A673 (cell line): Measurements from ENCODE around the gene PDXDC1. TPM values are rescaled to one million over a fixed set of nuclear protein-coding genes. Genes with fewer than 3 reads are reported as not detected.
"Not testable (repeated sequence)": the region's sequence is repeated elsewhere in the genome, so short reads cannot be mapped to it uniquely, and the experiment has no call there.

ENCODE experiments used
- BruUV-seq: library from RNA; stranded (reverse); fragments of 400-500 nt; replicated peaks from 2 replicates; lab custom pipeline; 2021; lab: Mats Ljungman, UMichigan
- CTCF ChIA-PET: fragments of 300-600 bp; sonication (Branson Sonifier 250); formaldehyde crosslinking; loops from one replicate; lab custom pipeline; 2022; ENCODE audit warnings: antibody characterized with exemption; lab: Charles Lee
- POLR2A ChIA-PET: fragments of 300-600 bp; sonication (Branson Sonifier 250); formaldehyde crosslinking; loops from one replicate; lab custom pipeline; 2022; ENCODE audit warnings: antibody characterized with exemption; ENCODE audit not compliant: low non-redundant PET; lab: Charles Lee
- DNase-seq: peaks from one replicate; pipeline ENCODE4 v3.0.0-alpha.2; 2015; ENCODE audit warnings: low spot score
- H3K27ac ChIP-seq: fragments of 200-600 bp; sonication (generic); 2 replicates; pipeline ENCODE4 v1.5.1; 2016; ENCODE audit warnings: mixed run types, low read depth, mild to moderate bottlenecking, mixed read lengths, antibody characterized with exemption, low read length; ENCODE audit not compliant: poor library complexity, severe bottlenecking
- H3K27me3 ChIP-seq: fragments of 200-600 bp; sonication (generic); replicated peaks from 2 replicates; pipeline ENCODE4 v1.6.1; 2017; ENCODE audit warnings: mixed run types, low read depth, mild to moderate bottlenecking, mixed read lengths, antibody characterized with exemption, low read length; ENCODE audit not compliant: insufficient read depth, poor library complexity
- H3K36me3 ChIP-seq: fragments of 200-600 bp; sonication (generic); 2 replicates; pipeline ENCODE4 v1.6.1; 2016; ENCODE audit warnings: mixed run types, mild to moderate bottlenecking, mixed read lengths, antibody characterized with exemption, low read length; ENCODE audit not compliant: insufficient read depth, poor library complexity, severe bottlenecking
- H3K4me1 ChIP-seq: fragments of 200-600 bp; sonication (generic); 2 replicates; pipeline ENCODE4 v1.6.1; 2017; ENCODE audit warnings: mixed run types, mild to moderate bottlenecking, mixed read lengths, antibody characterized with exemption, low read length; ENCODE audit not compliant: insufficient read depth, poor library complexity, severe bottlenecking
- H3K4me3 ChIP-seq: fragments of 200-600 bp; sonication (generic); 2 replicates; pipeline ENCODE4 v1.5.1; 2016; ENCODE audit warnings: low read depth, mixed run types, mild to moderate bottlenecking, mixed read lengths, low read length; ENCODE audit not compliant: poor library complexity, severe bottlenecking
- H3K9me3 ChIP-seq: fragments of 200-600 bp; sonication (generic); 2 replicates; pipeline ENCODE4 v1.6.1; 2016; ENCODE audit warnings: mixed run types, low read depth, mild to moderate bottlenecking, mixed read lengths, antibody characterized with exemption, low read length; ENCODE audit not compliant: poor library complexity, severe bottlenecking
- EZH2 ChIP-seq: fragments of 200-600 bp; sonication (generic); IDR thresholded peaks from 2 replicates; pipeline ENCODE4 v1.6.1; 2017; ENCODE audit warnings: borderline replicate concordance, low read depth, mild to moderate bottlenecking, mixed read lengths, antibody characterized with exemption, low read length; ENCODE audit not compliant: poor library complexity, severe bottlenecking
- intact Hi-C: fragments of 100-400 bp; cut with micrococcal nuclease; formaldehyde crosslinking; loops from one replicate; pipeline ENCODE4 v1.10.0; 2022; ENCODE audit not compliant: unreplicated experiment
- total RNA-seq: library from RNA; stranded (reverse); gene quantifications from 2 replicates; pipeline ENCODE4 v1.2.3, GENCODE V29; 2021
- TF ChIP-seq, protein P1 (sequence below): fragments of 300-800, 200-600 bp; sonication (generic); conservative IDR thresholded peaks from 2 replicates; pipeline ENCODE4 v1.5.1; 2017; ENCODE audit warnings: low read depth, mild to moderate bottlenecking, antibody characterized with exemption, low read length, moderate library complexity, mixed read lengths

PDXDC1 gene
- total RNA-seq, 1 experiment from 2014 or later: 103 TPM

DNA sequence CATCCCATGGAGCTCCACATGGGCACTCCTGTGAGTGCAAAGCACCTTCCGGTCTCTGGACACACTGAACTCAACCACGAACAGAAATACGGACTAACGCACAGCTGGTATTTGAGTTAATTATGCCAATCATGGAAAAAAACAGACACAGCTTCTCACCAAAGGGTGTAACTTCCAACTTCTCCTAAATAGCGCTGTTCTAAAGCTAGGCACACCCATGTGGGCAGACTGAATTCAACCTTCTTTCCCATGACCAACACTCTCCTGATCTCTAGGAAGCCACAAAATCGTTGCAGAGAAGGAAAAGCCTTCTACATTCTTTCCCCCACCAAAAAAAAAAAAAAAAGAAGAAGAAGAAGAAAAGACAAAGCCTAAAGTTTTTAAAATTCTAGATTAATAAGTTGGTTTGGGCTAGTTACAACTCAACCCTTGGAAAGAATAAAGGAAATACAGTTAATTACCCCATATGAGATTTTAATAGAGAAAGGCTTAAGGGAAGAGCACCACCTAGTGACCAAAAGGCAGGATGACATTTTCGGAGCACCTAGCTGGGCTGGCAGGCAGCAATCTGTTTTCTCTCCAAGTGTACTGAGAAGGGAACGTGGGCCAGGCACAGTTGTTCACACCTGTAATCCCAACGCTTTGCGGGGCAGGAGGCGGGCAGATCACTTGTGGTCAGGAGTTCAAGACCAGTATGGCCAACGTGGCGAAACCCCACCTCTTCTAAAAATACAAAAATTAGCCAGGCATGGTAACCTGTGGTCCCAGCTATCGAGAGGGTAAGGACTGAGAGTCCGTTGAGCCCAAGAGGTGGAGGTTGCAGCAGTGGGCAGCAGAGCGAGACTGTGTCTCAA, 97.3 kb downstream of the PDXDC1 start:
- POLR2A ChIA-PET, H3K4me1 ChIP-seq, H3K9me3 ChIP-seq, H3K27me3 ChIP-seq, BruUV-seq, intact Hi-C loops, H3K4me3 ChIP-seq, H3K27ac ChIP-seq, DNase-seq: not testable (repeated sequence)
- TF ChIP-seq, protein P1, sequence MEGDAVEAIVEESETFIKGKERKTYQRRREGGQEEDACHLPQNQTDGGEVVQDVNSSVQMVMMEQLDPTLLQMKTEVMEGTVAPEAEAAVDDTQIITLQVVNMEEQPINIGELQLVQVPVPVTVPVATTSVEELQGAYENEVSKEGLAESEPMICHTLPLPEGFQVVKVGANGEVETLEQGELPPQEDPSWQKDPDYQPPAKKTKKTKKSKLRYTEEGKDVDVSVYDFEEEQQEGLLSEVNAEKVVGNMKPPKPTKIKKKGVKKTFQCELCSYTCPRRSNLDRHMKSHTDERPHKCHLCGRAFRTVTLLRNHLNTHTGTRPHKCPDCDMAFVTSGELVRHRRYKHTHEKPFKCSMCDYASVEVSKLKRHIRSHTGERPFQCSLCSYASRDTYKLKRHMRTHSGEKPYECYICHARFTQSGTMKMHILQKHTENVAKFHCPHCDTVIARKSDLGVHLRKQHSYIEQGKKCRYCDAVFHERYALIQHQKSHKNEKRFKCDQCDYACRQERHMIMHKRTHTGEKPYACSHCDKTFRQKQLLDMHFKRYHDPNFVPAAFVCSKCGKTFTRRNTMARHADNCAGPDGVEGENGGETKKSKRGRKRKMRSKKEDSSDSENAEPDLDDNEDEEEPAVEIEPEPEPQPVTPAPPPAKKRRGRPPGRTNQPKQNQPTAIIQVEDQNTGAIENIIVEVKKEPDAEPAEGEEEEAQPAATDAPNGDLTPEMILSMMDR: peak; percentile 44
- peaks cover 43% of the 10 kb centered on the region for H3K36me3 ChIP-seq
- CTCF ChIA-PET: interaction anchor here (0.6 kb wide), 1 partner anchor 527 kb away, joined by 5 read pairs; no protein-coding TSS in a partner anchor

DNA sequence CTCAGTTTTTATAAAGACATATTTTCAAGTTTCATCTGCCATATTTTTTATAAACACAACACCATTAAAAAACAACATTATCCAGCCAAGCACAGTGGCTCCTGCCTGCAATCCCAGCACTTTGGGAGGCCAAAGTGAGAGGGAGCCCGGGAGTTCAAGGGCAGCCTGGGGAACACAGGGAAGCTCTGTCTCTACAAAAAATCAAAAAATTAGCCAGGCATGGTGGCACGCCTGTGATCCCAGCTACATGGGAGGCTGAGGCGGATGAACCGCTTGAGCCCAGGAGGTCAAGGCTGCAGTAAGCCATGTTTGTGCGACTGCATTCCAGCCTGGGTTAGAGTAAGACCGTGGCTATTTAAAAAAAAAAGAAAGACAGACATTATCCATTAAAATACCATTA, 98.3 kb downstream of the PDXDC1 start:
- Histone ChIP-seq H3K9me3 (no peaks in the 10 kb centered on the region), H3K27ac (no peak overlapping the region), H3K4me1 (no peaks in the 10 kb centered on the region), H3K36me3 (peaks cover 43% of the 10 kb centered on the region), H3K27me3 (no peaks in the 10 kb centered on the region), H3K4me3 (no peak overlapping the region)
- CTCF ChIA-PET: no interaction called here
- no TSS peak for BruUV-seq
- no peak for DNase-seq
- intact Hi-C loops: no loop called here
- TF ChIP-seq EZH2: no peak
- TF ChIP-seq, protein P1: no peak
- POLR2A ChIA-PET: no interaction called here

DNA sequence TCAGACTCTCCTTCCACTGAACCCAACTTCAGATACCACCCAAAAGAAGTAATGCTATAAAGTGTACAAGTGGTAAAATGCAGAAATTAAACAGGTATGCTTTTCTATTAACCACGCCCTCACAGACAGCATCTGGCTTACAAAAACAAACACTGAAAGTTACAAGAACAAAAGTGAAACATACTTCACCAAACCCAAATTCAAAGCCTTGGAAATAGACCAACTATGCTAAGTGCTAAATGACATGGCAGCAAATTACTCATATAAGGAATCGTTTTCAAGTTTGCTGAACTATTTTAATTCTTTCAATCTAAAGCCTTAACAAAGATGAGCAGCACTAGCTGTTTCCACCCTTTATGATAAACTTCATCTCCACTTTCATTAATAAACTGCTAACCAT, 101.3 kb downstream of the PDXDC1 start:
- CTCF ChIA-PET, POLR2A ChIA-PET, H3K4me3 ChIP-seq, intact Hi-C loops, H3K9me3 ChIP-seq, H3K27ac ChIP-seq, BruUV-seq, H3K4me1 ChIP-seq, DNase-seq, H3K27me3 ChIP-seq: not testable (repeated sequence)
- peaks cover 36% of the 10 kb centered on the region for H3K36me3 ChIP-seq

DNA sequence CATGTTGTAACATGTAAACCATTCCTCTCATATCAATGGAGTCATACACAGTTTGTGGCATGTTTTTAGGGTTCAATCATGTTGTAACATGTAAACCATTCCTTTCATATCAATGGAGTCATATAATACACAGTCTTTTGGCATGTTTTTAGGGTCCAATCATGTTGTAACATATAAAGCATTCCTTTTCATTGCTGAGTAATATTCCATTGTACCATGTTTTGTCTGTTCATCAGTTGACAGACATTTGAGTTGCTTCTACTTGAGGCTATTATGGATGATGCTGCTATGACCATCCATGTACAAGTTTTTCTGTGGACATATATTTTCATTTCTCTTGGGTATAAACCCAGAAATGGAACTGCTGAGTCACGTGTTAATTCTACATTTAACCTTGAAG, 106.1 kb downstream of the PDXDC1 start:
- CTCF ChIA-PET, BruUV-seq, intact Hi-C loops, H3K4me1 ChIP-seq, H3K27ac ChIP-seq, DNase-seq, H3K9me3 ChIP-seq, H3K27me3 ChIP-seq, POLR2A ChIA-PET, H3K4me3 ChIP-seq: not testable (repeated sequence)
- peaks cover 32% of the 10 kb centered on the region for H3K36me3 ChIP-seq

DNA sequence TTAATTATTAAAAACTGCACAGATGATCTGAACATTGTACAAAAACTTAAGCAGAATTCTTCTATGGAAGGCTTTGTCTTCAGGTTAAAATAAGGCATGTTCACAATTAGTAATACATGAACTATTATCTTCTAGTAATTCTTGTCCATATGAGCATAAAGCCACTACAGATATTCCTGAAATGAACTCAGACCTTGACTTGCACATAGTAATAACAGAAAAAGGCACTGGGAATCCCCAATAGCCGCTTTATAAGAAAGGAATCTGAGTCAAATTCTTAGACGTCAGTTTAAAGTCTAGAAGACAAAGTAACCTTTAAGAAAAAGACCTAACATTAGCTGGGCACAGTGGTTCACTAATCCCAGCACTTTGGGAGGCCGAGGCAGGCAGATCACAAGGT, 108.0 kb downstream of the PDXDC1 start:
- CTCF ChIA-PET: not testable (repeated sequence)
- H3K36me3 ChIP-seq: peaks cover 32% of the 10 kb centered on the region

DNA sequence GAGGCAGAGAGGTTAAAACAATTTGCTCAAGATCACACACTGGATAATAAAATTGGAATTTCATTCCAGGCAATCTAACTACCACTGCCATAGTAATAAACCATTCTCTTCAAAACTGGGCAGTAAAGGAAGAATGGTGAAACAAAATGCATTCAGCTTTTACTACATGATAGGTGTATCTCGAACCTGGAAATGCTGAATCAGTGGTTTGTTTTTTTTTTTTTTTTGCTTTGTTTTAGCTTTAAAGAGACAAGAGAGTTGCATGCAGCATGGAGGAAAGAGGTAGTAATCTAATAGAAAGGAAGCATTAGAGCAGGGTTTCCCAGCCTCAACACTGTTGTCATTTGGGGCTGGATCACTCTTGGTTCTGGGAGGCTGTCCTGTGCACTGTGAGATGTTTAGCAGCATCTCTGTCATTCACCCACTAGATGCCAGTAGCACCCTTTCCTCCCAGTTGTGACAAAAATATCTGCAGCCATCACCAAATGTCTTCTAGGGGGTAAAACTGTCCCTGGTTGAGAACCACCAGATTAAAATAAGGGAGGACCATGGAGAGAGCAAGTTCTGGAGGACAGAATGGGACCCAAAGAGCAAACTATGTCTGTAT, 115.9 kb downstream of the PDXDC1 start:
- H3K27me3 ChIP-seq, H3K9me3 ChIP-seq, H3K4me3 ChIP-seq, H3K27ac ChIP-seq, DNase-seq, H3K4me1 ChIP-seq, intact Hi-C loops, BruUV-seq, POLR2A ChIA-PET, CTCF ChIA-PET: not testable (repeated sequence)
- peaks cover 11% of the 10 kb centered on the region for H3K36me3 ChIP-seq

More for the DNA sequence above, 108.0 kb downstream of the PDXDC1 start:
- H3K4me3 ChIP-seq, H3K9me3 ChIP-seq, POLR2A ChIA-PET, DNase-seq, BruUV-seq, H3K27me3 ChIP-seq, H3K27ac ChIP-seq, H3K4me1 ChIP-seq, intact Hi-C loops: not testable (repeated sequence)
